IPS-11a (cell line): Measurements from ENCODE around the gene FAM163A.

Experiments used
- H3K4me3 ChIP-seq: one replicate; pipeline ENCODE4 v1.5.1; 2013; ENCODE audit warnings: low read depth, low read length, control low read depth

The FAM163A gene

DNA sequence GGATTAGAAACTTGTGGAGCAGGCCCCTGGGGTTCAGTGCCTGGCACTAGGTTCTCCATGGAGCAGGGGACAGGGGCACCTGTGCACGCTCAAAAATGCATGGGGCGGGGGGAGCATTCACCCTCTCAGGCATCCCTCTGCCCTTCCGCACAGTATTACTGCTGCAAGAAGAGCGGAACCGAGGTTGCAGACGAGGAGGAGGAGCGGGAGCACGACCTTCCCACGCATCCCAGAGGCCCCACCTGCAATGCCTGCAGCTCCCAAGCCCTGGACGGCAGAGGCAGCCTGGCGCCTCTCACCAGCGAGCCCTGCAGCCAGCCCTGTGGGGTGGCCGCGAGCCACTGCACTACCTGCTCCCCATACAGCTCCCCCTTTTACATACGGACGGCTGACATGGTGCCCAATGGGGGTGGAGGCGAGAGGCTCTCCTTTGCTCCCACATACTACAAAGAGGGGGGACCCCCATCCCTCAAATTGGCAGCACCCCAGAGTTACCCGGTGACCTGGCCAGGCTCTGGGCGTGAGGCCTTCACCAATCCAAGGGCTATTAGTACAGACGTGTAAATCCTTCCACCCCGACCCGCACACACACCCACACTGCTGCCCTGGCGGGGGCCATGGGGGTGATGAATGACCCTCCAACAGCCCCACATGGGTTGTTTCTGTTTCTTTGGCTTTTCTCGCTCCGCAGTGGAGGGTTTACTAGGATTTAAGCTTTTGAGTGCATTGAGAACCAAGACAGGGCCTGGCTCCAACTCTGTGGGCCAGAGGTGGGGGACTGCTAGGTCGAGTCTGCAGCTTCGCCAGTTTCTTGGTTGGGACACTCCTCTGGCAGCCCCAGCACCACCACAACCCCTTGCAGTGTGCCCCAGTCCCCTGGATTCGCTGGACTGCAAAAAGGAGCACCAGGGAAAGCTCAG, 70.8 kb downstream of the FAM163A start:
- H3K4me3 ChIP-seq, result no peak overlapping the region

DNA sequence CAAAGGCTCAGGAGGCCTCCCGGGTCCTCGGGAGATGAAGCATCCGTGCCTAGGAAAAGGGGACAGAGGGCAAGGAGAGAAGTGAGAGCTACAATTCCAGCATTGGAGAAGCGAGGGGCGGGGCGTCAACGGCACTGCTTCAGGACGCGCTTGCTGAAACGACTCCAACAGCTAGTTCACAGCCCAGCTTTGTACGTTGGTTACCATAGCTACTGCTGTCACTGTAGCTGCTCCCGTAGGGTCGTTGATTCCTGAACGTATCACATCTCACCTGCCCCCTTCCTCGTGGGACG, 71.4 kb downstream of the FAM163A start:
- H3K4me3 ChIP-seq, result peak overlapping the region; percentile 42

DNA sequence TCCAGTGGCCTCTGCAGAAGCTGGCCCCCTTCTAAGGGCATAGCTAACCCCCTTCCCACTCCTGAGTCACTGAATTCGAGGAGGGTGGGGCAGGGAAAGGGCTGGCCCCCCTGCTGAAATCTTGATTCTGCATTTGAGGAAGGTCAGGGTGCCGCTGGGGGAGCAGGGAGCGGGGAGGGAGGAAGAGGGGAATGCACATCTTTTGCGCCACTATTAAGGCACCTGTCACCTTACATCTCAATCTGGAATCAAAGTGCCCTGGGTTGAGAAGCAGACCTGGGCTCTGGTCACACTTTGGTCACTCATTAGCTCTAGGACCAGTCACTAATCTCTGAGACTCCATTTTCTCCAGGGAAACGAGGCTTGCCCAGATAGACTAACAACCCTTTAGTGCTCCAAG, 72.5 kb downstream of the FAM163A start:
- peak overlapping the region; percentile 42 for H3K4me3 ChIP-seq

DNA sequence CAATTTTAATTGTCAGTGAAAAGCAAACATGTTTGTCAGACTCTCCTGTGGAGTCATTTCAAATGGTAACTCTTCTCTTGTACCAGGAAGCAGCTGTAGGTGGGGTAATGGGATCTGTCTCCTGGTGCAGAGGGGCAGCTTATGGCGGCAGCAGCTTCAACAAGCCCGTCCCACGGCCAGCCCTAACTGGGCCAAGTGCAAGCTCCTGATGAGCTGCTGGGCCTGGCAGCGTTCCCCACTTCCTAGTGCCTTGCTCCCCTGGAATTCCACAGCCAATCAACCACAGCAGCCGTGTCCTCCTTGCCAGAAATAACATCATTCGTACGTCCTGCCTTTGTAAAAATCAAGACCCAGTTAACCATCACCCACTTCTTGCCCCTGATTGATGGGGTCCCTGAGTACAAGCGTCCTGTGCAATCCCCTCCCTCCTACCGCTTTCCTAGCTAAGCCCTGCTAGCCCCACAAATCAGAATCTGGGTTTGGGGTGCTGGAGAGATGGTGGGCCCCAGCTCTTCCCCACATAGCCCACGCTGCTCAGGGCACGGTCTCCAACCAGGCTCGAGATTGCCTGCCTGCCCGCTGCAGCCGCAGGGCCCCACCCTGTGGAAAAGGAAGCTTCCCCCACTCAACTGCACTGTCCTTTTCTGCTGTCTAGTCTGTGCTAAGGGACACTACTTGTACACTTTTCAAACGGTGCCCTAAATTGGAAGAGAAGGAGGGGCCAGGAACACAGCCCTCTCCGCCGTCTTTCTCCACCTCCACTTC, 73.3 kb downstream of the FAM163A start:
- no peak overlapping the region for H3K4me3 ChIP-seq

DNA sequence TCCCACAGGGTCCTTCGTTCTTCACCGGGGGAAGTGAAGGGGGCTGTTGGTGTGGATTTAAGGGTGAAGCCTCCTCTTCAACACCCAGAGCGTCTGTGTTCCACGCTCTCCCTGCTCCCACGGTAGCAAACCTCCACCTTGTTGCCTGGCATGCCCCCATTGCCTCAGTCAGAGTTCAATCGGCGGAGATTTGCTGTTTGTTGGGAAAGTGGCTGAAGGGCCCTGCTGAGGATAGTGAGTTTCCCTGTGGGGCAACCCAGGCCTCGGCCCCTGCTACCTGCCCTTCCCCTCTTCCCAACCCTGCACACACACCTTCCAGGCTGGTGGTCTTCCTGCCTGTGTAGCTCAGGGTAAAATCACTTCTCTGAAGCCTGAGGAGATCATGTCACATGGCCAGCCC, 74.0 kb downstream of the FAM163A start:
- H3K4me3 ChIP-seq, result no peak overlapping the region

DNA sequence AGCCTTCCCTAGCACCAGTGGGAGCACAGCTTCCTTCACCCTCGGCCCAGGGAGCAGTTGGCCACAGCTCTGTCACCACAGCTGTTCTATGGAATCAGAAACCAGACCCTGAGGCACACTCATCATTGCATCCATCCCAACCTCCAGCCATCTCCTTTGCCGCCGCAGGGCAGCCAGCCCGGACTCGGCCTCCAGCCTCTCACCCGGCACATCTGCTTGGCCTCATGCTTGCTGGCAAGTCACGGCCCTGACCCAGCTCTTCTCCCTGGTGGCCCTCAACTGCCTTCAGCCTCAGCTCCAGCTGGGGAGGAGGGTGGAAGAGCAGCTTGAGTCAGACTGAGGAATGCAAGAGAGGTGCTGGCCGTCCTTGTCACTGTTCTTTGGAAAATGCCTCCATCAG, 74.7 kb downstream of the FAM163A start:
- no peak overlapping the region for H3K4me3 ChIP-seq

DNA sequence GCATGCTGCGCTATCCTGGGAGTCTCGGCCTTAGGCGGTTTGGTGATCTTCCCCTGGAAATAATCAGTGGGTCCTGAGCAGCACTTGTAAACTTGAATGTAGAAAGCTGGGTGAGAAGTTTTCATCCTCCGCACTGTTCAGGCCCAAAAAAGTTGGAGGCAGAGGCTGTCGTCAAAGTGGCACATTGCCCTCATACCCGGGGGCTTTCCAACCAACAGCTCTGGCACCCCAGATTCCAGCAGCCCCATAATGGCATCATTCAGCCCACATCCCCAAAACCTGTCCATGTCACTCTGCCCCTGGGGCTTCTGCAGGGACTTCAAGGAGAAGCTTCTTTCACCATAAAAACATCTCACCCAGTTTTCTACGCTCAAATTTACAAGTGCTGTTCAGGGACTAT, 75.2 kb downstream of the FAM163A start:
- H3K4me3 ChIP-seq, result no peak overlapping the region

DNA sequence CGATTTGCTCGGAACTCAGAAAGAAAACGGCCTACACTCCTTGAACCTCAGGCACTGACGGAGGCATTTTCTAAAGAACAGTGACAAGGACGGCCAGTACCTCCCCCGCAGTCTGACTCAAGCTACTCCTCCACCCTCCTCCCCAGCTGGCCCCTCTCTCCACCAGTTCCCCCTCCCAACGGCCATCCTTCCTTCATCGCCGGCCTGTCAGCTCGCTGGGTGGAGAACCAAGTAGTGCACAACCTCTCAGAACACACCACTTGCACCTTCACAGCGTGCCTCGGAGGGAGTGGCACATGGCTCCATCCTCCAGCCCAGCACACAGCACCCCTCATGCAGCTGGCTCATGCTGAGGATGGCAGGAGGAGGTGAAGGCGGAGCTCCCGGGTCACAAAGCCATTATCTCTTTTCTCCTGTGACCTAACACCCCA, 75.7 kb downstream of the FAM163A start:
- no peak overlapping the region for H3K4me3 ChIP-seq

DNA sequence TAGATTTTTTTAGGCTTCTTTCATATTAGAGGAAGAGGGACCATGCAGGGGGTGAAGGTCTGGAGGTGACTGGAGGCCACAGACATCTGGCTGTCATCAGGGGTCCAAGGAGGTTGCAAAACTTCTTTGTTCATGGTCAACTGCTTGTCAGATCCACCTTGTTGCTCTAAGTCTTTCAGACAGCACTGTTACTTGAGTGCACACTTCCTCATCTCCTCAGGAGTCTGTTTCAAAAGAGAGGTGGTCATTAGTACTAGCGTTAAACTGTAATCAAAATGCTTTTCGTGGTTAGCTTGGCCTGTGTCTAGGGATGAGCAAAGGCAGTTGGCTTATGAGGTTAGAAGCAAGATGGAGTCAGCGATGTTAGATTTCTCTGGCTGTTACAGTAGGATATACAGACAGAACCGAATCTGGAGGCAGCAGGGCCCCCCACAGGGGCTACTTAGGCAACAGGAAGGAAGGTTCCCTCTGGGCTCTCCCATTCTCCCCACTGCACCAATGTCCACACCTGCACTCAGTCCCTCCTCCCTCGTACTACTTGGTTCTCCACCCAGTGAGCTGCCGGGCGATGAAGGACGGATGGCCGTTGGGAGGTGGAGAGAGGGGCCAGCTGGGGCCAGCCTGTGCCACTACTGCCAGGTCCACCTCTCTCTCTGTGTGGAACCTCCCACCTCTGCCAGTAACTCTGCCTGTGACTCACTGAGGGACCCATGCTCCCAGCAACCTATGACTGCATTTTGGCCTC, 77.3 kb downstream of the FAM163A start:
- no peak overlapping the region for H3K4me3 ChIP-seq

DNA sequence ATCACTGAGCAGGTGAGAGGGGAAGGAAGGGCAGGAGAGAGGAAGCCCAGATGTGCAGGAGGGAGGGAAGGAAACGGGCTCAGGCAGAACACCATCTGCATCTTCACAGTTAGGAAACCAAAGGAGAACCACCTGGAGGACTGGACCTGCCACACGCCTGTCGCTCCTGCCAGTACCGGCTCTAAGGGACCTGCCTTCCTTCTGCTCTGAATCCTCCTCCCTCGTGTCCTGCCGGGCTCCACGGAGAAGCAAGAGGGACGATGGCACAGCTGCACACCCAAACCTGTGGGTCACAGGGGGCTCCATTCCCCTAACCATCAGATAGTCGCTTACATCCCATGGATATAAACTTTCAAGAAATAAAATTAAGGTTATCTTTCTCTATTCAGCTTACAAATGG, 78.4 kb downstream of the FAM163A start:
- no peak overlapping the region for H3K4me3 ChIP-seq

DNA sequence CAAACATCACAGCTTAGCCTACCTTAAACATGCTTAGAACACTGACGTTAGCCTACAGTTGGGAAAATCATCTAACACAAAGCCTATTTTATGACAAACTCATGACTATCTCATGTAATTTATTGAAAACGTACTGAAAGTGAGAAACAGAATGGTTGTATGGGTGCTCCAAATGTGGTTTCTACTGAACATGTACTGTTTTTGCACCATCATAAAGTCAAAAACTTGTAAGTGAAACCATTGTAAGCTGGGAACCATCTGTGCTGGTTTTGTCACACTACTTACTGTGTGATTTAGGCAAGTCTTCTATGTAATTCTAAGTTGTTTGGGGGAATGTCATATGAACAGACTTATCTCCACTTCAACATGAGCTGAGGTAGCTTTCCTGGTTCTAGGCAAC, 79.0 kb downstream of the FAM163A start:
- H3K4me3 ChIP-seq, result no peak overlapping the region

DNA sequence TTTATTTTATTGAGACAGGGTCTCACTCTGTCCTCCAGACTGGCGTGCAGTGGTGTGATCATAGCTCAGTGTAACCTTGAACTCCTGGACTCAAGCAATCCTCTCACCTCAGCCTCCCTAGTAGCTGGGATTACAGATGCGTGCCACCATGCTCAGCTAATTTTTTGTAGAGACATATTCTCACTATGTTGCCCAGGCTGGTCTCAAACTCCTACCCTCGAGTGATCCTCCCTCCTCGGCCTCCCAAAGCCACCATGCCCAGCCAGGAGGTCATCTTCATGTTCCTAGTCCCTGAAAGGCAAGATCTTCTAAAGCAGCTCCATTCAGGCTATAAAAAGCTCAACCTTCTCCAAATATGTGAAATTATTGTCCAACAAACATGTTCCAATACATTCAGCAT, 80.6 kb downstream of the FAM163A start:
- H3K4me3 ChIP-seq, result no peak overlapping the region

DNA sequence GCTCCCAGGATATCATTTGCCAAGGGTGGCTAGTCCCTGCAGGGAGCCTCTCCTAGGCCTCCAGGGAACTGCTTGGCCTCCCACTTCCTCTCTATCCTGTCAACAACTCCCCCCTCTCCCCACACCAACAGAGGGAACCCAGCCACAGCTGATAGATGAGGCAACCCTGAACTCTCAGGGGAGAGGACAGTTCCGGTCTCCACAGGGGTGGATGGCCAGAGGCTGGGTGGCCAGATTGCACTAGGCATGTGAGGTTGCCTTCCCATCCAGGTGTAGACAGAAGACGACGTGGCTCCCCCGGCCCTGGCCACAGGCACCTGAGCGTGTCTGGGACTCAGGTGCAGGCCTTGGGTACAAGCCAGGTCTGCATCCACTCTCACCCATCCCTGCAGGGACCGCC, 81.2 kb downstream of the FAM163A start:
- H3K4me3 ChIP-seq, result no peak overlapping the region

DNA sequence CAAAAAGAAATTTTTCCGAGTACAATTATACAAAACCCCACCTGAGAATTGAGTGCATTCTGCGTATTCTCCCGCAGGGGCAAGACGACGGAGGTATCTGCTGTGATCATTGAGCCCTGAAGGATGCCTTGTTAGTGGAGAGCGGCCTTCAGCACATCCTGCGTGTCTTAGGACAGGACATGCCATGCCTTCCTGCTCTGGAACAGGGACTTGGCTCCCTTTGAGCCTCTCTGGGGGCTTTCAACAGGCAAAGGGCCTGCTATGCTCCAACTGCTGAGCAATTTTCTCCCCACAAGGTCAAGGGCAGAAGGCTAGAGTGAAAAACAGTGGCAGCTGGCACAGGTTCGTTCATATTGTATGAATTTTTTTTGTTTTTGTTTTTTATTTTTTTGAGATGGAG, 82.1 kb downstream of the FAM163A start:
- H3K4me3 ChIP-seq, result no peak overlapping the region

DNA sequence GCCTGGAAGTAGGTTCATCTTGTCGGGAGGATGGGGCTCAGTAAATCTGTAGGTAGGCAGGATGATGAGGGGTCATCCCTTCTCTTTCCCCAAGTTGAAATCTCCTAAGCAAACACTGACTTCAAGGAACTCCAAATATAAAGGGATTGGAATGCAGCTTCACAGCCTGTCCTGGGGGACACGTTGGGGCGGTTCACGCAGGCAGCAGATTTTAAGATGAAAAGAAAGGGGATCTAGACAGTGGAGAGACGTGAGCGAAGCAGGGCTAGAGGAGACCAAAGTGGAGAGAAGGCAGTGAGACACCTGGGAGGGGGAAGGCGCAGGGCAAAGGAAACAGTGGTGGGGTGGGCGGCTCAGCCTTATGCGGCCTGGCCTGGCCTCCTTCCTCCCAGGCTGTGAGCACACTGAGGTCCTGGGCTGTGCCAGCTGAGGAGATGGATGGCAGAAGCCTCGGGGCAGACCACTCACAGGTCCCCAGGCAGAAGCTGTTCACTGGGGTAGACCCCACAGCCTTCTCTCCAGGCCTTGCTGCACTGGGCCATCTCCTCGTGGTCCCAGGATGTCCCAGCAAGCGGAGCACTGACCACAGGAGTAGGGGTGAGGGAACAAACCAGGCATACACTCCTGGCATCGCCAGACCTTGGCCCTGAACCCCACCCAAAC, 82.8 kb downstream of the FAM163A start:
- H3K4me3 ChIP-seq, result no peak overlapping the region

DNA sequence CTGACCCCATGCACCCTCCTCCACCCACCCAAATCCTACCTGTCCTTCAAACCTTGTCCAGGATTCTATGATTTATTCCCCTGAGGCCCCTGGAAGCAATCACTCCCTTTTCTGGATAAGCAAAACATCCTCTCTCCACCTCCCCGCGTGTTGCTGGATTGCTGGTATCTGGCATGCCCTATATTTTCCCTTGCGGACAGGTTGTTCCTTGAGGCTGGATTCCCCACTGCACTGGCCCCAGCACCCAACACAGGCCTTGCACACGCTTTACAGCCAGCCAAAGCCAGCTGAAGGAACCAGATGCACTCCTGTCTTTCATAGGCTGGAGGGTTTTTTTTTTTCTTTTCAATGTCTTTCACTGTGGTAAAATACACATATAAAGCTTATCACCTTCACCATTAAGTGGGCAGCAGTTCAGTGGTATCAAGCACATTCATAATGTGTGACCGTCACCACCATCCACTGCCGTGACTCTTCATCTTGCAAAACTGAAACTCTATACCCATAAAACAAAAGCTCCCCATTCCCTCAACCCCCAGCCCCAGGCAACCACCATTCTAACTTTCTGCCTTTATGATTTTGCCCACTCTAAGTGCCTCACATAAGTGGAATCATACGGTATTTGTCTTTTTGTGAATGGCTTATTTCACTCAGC, 83.7 kb downstream of the FAM163A start:
- no peak overlapping the region for H3K4me3 ChIP-seq

DNA sequence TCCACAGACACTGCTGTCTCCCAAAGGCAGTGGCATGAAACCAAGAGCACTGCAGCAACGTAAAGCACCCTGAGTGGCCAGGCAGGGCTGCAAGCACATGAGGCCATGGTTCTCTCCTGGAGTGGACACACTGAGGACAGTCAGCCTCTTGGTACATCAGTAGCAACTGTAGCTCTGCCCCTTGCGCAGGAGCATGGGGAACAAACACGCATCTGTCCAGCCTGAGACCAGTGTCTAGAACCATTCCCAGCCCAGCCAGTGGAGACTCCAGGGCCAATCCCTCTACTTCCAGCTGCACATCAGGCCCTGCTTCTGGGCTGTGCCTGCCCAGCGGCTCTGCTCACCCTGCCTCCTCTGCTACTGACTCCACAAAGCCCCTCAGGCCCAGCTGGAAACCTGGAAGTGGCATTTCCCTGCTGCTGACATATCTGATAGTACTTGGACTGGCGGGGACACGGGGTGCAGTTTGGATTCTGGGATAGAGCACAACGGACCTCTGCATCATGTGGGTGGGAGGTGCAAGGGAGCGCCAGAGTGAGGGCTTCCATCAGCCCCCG, 85.5 kb downstream of the FAM163A start:
- no peak overlapping the region for H3K4me3 ChIP-seq

DNA sequence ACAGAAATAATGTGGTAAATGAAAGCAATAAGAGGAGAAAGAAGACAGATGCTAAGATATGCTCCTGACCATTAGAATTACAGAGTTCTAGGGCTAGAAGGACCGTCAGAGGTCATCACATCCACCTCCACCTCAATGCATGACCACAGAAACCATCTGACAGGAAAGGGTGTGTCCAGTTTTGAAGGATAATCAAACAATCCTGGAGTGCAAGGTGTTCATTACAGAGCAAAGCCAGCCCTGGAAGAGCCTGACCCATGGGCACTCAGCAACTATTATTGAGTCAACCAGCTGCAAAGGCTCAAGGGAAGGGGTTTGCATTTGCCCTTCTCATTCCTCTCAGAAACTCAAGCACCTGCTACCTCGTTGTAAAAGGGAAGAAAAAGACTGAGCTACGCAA, 88.1 kb downstream of the FAM163A start:
- H3K4me3 ChIP-seq, result no peak overlapping the region

DNA sequence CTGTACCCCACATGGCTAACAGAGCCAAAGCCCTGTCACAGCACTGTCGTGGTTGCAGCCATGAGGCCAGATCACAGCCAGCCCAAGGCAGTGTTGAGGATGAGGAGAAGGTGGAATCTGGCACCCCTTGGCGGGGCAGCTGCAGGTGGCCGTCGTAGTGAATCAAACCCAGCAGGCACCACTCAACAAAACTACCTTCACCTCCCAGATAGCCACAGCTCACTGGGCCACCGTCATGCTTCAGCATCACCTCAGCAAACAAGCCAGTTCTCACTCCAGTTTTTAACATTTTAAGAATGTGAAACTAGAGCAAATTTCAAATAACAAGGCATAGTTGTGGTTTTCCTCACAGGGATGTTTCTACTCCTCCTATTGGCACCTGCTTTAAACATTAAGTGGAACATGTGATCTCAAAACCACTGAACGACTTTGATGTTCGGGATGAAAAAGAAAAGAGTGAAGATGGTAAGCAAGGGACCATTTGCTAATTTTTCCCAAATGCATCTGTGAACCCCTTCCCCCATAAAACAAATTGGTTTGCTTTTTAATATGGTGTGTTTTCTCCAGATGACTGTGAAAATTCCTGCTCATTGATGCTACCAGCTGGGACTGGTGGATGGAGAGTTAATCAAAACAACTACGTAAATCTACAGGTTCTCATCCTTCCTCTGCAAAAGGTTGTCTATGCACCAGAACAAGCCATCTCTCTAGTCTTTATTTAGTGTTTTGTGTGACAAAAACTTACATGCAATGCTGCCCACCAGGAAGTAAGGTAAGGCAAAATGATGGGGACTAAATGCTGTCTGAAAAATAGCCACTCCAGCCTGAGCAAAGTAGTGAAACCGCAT, 89.0 kb downstream of the FAM163A start:
- no peak overlapping the region for H3K4me3 ChIP-seq
